Right lobe of liver (tissue), 4 donors: ENCODE data around the gene LMBR1.

Source experiments
- POLR2A ChIP-seq: fragments of 450-650 bp; IDR thresholded peaks from one replicate; pipeline ENCODE4 v1.6.1; 2017; ENCODE audit warnings: antibody characterized with exemption, mild to moderate bottlenecking
- TF ChIP-seq, protein P1 (sequence below), 4 donors: fragments of 200-600 bp in 3 of 4; fragments of 450-650 bp in 1 of 4; IDR thresholded peaks; one replicate each; pipeline versions ENCODE4 v1.5.1 to v1.8.0; 2016 to 2022; ENCODE audit warnings: antibody characterized with exemption in 4 of 4, mild to moderate bottlenecking in 2 of 4
- donor health status: DM: no; HTN: no; CAD: no.
- donor health status: DM: no; HTN: no; CAD: no.
- donor health status: DM: no; HTN: yes; CAD: no.

GRCh38 chr7:156725936-156726335 lies 167.0 kb downstream of the LMBR1 start:
- TF ChIP-seq, protein P1, sequence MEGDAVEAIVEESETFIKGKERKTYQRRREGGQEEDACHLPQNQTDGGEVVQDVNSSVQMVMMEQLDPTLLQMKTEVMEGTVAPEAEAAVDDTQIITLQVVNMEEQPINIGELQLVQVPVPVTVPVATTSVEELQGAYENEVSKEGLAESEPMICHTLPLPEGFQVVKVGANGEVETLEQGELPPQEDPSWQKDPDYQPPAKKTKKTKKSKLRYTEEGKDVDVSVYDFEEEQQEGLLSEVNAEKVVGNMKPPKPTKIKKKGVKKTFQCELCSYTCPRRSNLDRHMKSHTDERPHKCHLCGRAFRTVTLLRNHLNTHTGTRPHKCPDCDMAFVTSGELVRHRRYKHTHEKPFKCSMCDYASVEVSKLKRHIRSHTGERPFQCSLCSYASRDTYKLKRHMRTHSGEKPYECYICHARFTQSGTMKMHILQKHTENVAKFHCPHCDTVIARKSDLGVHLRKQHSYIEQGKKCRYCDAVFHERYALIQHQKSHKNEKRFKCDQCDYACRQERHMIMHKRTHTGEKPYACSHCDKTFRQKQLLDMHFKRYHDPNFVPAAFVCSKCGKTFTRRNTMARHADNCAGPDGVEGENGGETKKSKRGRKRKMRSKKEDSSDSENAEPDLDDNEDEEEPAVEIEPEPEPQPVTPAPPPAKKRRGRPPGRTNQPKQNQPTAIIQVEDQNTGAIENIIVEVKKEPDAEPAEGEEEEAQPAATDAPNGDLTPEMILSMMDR (IDR thresholded peaks at IDR 0.05) = no peak
- no peak for TF ChIP-seq POLR2A
